GM19043 (cell line): ENCODE measurements around the gene CTAGE4.
"Not testable (repeated sequence)": the region's sequence is repeated elsewhere in the genome, so short reads cannot be mapped to it uniquely, and the experiment has no call there.

Experiments
- ATAC-seq: cut with Tn5 transposase; IDR thresholded peaks from one replicate; pipeline ENCODE4 v1.9.1; 2021; ENCODE audit warnings: low read depth; ENCODE audit not compliant: unreplicated experiment

Gene CTAGE4

GRCh38 chr7:144205306-144205705 is 22.0 kb downstream of the CTAGE4 start:
- not testable (repeated sequence) for ATAC-seq

GRCh38 chr7:144217200-144217599 is 33.9 kb downstream of the CTAGE4 start:
- ATAC-seq = not testable (repeated sequence)

GRCh38 chr7:144218581-144218980 is 35.3 kb downstream of the CTAGE4 start:
- not testable (repeated sequence) for ATAC-seq

GRCh38 chr7:144219149-144219548 is 35.9 kb downstream of the CTAGE4 start:
- not testable (repeated sequence) for ATAC-seq

DNA sequence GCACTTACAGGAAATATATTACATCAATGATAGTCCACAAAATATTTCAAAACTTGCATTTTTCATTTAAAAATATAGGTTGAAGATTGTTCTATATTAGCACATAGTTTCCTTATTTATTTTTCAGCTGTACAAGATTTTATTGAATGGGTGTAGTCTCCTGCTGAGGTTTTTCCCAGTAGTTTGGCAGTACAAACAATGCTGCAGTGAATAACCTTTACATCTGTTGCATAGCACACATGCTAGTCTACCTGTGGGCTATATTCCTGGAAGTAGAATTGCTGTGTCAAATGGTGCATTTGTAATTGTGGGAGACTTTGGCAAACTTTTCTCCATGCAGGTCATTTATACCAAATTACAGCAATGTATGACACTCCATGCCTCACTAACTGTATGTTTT is 37.3 kb downstream of the CTAGE4 start:
- ATAC-seq = not testable (repeated sequence)

DNA sequence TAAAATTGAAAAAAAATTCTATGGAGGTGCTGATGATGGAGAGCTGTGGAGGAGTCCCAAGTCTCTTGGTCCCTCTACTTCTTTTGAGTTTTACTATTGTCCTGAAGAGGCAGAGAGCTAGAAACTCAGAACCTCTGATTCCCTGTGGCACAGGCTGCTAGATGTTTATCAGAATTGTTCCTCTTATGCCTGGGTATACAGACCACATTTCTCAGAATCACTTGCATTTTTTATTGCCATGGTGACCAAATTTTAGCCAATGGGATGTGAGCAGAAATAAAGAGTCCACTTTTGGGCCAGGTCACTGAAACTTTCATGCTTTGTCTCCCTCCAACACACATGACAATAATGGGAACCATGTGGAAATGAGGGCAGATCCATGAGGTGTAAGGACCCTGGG is 40.4 kb downstream of the CTAGE4 start:
- not testable (repeated sequence) for ATAC-seq

- not testable (repeated sequence) for ATAC-seq
Observed at GRCh38 chr7:144226866-144227265, 43.6 kb downstream of the CTAGE4 start.

GRCh38 chr7:144228810-144229209 is 45.5 kb downstream of the CTAGE4 start:
- ATAC-seq = not testable (repeated sequence)

GRCh38 chr7:144231027-144231426 is 47.8 kb downstream of the CTAGE4 start:
- ATAC-seq = not testable (repeated sequence)

DNA sequence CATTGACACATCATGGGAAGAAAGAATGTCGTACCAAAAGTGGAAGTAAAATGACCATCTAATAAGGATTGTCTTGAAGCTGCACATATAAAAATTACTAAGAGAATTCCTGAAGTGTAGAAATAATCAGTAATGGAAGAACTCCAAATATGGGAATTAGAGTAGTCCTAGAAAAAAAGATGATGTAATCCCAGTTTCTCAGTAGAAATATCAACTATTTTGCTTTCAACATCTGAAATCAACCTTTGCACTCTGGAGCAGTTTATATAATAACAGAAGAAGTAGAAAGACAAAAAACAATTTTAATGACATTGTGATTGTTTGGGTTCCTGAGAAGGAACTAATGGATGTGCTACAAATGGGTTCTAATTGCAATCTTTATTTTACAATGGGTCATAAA is 49.8 kb downstream of the CTAGE4 start:
- not testable (repeated sequence) for ATAC-seq
